Cardiac fibroblast (primary cell): ENCODE measurements around the gene INS.
"Not testable (repeated sequence)": the region's sequence is repeated elsewhere in the genome, so short reads cannot be mapped to it uniquely, and the experiment has no call there.

Experiments
- DNase-seq, 2 donors: peaks; one replicate each; pipeline versions ENCODE4 v3.0.0 to v3.0.0-alpha.2; 2010; ENCODE audit warnings: low read depth in 2 of 2
- H3K4me3 ChIP-seq, 2 donors: replicated peaks in 1 of 2; 1 replicate in 1 of 2; 2 replicates in 1 of 2; pipeline ENCODE4 v1.5.1; 2011; ENCODE audit warnings: low read depth in 2 of 2, low read length in 2 of 2, mild to moderate bottlenecking in 2 of 2, moderate library complexity in 1 of 2
- TF ChIP-seq, protein P1 (sequence below): IDR thresholded peaks from one replicate; pipeline ENCODE4 v1.5.1; 2011; ENCODE audit warnings: low read depth, mild to moderate bottlenecking, low read length, inconsistent platforms

INS gene

DNA sequence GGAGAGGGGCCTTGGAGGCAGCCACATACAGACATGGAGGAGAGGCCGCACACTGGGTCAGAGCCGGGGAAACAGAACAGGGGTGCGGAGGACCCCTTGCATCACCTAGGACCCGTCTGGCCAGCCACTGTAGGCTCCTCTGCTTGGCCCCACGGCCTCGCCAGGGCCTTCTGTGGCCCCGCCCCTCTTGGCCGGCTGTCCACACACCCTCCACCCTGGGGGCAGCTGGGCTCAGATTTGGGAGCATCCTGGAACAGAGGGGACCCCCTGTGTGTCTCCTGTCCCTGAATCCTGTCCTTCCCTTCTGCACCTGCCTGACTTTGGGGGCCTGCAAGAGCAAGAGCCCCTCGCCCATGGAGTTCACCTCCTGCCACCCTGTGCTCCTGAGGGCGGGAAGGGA, 18.5 kb upstream of the INS start:
- TF ChIP-seq, protein P1, sequence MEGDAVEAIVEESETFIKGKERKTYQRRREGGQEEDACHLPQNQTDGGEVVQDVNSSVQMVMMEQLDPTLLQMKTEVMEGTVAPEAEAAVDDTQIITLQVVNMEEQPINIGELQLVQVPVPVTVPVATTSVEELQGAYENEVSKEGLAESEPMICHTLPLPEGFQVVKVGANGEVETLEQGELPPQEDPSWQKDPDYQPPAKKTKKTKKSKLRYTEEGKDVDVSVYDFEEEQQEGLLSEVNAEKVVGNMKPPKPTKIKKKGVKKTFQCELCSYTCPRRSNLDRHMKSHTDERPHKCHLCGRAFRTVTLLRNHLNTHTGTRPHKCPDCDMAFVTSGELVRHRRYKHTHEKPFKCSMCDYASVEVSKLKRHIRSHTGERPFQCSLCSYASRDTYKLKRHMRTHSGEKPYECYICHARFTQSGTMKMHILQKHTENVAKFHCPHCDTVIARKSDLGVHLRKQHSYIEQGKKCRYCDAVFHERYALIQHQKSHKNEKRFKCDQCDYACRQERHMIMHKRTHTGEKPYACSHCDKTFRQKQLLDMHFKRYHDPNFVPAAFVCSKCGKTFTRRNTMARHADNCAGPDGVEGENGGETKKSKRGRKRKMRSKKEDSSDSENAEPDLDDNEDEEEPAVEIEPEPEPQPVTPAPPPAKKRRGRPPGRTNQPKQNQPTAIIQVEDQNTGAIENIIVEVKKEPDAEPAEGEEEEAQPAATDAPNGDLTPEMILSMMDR, result no peak
- no peak for DNase-seq

DNA sequence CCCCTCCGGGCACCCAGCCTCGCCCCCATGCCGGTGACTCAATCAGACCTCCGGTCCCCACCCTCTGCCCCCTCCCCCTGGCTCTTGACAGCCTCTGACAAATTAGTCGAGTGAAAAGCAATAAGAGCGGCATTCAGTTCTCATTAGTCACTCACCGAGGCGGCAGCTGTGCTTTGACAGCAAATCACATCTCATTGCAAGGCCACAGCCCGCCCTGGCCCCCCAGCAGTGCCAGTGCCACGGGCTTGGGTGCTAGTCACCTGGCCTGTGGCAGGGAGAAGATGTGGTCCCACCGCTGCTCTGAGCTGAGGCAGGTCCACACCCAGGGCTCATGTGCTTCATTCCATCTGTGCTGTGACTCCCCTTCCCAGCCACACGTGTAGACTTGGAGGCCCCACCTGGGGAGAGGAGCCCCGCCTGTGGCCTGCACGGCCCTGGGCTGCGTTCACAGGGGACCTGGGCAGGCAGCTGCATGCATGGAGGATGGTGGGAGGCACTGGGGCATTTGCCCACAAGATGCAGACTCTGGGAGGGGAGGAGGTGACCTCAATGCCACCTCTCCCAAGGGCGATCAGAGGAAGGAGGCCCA, 18.0 kb upstream of the INS start:
- TF ChIP-seq, protein P1, result no peak
- H3K4me3 ChIP-seq, result no peak overlapping the region
- DNase-seq, result peak; percentile 18 to 61

More for the DNA sequence above, 18.5 kb upstream of the INS start:
- H3K4me3 ChIP-seq, result no peak overlapping the region

DNA sequence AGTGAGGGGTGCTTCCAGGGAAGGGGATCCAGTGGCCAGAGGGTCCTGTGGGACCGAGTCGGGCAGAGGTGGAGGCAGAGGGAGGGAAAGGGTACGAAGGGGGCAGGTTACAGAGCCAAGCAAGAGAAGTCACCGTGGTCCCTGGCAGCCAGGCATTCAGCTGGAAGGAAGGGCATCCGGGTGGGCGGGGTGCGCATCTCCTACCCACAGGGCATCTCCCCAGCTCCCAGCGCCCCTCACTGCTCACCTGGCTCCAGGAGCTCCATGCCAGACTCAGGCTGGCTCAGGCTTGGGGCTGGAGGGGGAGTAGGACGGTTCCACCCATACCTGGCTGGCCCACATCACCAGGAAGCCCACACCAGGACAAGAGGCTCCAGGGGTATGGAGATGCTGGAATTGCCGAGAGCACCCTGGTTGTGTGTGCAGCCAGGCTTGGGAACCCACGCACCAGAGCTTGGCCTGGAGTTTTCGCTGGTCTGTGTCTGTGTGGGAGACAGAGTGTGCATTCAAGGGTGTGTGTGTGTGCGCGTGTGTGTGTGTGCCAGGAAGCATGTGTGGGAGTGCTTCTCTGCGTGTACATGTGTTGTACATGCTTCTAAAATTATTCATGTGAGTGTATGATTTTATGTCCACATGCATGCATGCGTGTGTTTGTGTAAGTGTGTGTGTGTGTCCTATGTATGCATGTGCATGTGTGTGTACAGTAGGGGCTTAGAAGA, 17.2 kb upstream of the INS start:
- H3K4me3 ChIP-seq, DNase-seq: not testable (repeated sequence)

DNA sequence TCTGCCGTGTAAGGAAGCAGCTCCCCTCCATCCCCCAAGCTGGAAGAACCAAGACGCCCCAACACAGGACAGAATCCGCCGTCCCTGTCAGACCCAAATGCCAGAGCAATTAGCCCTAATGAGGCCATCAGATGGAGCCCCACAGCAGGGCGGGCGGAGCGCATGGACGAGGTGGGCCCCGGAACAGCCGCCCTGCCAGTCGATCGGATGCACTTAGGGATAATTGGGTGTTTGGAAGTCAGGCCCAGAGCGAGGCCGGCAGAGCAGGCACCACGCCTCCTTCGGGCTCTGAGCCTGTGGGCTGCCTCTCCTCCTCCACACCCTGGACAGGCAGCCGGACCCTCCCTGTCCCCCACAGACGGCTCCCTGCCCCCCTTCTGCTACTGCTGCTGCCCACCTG, 16.1 kb upstream of the INS start:
- TF ChIP-seq, protein P1, result no peak
- DNase-seq, result no peak
- H3K4me3 ChIP-seq, result no peak overlapping the region

DNA sequence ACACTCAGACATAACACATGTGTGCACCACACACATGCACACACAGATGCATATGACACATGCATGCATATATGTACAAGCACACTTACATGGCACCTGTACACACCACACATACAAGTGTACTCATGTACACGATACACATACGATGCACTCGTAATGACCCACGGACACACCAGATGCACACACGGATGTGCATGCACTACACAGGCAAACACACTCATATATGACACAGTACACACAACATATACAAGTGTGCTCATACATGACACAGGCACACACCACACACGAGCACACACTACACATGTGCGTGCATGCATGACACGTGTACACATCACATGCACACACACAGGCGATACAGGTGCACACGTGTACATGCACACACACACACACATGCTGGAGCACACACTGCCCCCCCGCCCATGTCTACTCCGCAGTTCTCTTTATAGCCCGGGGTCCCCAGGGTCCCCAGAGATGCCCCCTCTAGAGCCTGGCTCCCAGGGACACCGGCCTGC, 15.4 kb upstream of the INS start:
- TF ChIP-seq, protein P1, result no peak
- no peak for DNase-seq
- H3K4me3 ChIP-seq, result no peak overlapping the region

DNA sequence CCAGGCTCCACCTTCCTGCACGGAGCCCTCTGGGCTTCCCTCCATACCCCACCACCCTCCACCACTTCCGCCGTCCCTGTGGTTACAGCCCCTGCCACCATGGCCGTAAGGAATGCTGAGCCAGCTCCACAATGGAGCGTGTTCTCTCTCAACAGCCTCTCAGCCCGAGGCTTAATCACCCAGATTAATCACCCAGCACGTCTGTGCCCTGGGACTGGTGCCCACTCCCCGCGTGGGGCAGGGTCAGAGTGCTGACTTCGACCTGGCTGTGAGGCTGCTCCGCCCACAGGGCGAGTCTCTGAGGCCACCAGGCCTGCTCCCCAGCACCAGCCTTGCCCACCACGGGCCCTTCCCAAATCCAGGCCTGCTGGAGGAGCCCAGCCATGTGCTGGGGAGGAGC, 14.7 kb upstream of the INS start:
- H3K4me3 ChIP-seq, result no peak overlapping the region
- TF ChIP-seq, protein P1, result no peak
- peak; percentile 30 to 38 for DNase-seq

DNA sequence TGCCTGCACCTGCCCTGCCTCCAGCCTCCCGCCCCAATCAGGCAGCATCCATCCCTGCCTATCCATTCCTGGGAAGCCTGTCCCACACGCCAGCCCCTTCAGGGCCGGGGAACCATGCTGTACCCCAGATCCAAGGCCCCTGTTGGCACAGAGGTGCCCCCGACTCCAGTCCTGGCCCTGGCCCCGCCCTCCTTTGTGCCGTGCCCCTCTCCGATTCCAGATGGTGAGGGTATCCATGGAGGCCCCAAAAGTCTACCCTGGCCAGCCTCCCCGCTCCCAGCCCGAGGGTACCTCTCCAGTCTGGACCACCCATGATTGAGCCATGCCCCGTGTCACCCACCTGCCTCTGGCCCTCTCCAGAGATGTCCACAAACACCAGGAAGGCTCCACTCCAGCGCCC, 13.4 kb upstream of the INS start:
- no peak overlapping the region for H3K4me3 ChIP-seq
- DNase-seq, result no peak
- TF ChIP-seq, protein P1, result no peak
